ENCODE measurements around the gene TANC1.

The TANC1 gene

DNA sequence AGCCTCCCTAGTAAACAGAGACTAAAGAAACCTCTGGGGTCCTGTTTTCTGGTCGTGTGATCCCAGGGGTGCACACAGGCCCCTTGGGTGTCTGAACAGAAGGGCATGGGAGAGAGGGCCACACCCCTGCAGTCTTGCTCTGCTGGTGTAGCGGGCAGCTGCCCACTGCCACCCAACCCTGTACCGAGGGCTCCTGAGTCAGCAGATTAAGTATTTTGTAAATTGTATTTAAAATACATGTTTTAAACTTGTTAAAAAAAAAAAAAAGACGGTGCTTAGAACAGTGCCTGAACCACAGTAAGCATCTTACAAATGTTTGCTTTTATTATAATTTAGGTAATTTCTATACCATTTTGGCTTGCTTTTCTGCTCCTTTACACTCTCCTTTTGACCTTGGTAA is 113.7 kb downstream of the TANC1 start:
- Mint-ChIP-seq H3K4me3 (no peak overlapping the region), H3K9me3 (no peaks in the 10 kb centered on the region), H3K27ac (ENCODE audit: low read depth) (no peak overlapping the region), H3K36me3 (ENCODE audit: insufficient read depth) (no peaks in the 10 kb centered on the region), H3K27me3 (peaks cover 20% of the 10 kb centered on the region), H3K4me1 (no peaks in the 10 kb centered on the region)
- DNase-seq (ENCODE audit: low spot score in 2 of 2), result no peak
- ATAC-seq (replicated peaks; ENCODE audit: extremely low read depth, poor library complexity, severe bottlenecking), result no peak

DNA sequence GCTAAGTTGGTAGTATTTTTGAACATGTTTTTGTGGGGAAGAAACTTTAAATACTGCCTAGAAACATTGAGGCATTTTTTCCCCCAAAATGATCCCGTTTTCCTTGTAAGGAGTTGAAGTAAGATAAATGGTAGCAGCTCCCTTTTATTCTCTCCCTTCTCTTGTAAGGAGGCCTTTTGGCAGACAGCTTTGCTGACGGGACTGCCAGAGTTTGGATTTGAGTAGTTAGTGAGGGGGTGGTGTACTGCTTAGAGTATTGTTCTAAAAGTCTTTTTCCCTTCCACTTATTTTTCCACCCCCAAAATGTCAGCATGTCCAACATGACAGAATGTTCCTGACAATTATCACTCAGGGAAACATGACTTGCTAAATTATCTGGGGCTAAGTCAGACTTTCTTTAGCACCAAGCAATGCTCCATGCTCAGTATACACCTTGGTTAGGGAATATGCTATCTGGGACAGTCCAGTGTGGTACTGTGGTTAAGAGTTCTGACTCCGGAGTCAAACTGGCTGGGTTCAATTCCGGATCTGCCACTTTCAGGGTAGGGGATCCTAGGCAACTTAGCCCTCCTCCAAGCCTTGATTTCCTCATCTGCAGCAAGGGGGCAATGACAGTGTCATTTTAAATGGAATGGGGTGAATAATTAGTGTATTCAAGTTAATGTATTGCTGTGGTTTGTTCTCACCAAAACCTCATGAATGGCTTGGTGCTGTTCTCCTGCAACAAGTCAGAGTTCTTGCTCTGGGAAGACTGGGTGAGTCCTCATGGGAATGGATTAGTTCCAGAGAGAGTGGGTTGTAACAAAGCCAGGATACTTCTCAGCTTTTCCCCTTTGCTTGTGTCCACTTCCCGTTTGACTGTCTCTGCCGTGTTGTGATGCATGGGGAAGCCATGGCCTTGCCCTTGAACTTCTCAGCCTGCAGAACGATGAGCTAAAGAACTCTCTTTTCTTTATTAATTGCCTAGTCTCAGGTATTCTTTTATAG is 116.2 kb downstream of the TANC1 start:
- Mint-ChIP-seq H3K4me3 (no peak overlapping the region), H3K27me3 (peaks cover 20% of the 10 kb centered on the region), H3K9me3 (no peaks in the 10 kb centered on the region), H3K27ac (ENCODE audit: low read depth) (no peak overlapping the region), H3K4me1 (no peaks in the 10 kb centered on the region), H3K36me3 (ENCODE audit: insufficient read depth) (no peaks in the 10 kb centered on the region)
- DNase-seq (ENCODE audit: low spot score in 2 of 2) (no peak), ATAC-seq (replicated peaks; ENCODE audit: extremely low read depth, poor library complexity, severe bottlenecking) (no peak)

DNA sequence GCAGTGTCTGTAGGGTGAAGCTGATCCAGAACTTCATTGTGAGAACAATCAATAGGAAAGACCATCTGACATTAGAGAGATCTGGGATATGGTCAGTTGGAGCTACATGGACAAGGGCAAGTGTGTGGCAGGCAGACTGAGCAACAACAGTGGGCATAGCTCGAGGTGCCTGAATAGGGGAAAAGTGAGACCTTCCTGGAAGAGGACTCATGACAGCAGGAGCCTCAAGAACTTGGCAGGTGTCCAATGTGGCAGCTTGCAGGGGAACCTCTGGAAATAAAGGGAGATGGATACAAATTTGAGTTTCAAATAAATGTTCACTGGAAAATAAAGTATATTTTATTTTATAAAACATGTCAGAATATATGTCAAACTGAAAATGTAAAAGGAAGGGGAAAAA is 117.9 kb downstream of the TANC1 start:
- Mint-ChIP-seq H3K9me3 (no peaks in the 10 kb centered on the region), H3K4me1 (no peaks in the 10 kb centered on the region), H3K36me3 (ENCODE audit: insufficient read depth) (no peaks in the 10 kb centered on the region), H3K4me3 (no peak overlapping the region), H3K27me3 (peaks cover 7% of the 10 kb centered on the region), H3K27ac (ENCODE audit: low read depth) (no peak overlapping the region)
- DNase-seq (ENCODE audit: low spot score in 2 of 2) (no peak), ATAC-seq (replicated peaks; ENCODE audit: extremely low read depth, poor library complexity, severe bottlenecking) (no peak)

DNA sequence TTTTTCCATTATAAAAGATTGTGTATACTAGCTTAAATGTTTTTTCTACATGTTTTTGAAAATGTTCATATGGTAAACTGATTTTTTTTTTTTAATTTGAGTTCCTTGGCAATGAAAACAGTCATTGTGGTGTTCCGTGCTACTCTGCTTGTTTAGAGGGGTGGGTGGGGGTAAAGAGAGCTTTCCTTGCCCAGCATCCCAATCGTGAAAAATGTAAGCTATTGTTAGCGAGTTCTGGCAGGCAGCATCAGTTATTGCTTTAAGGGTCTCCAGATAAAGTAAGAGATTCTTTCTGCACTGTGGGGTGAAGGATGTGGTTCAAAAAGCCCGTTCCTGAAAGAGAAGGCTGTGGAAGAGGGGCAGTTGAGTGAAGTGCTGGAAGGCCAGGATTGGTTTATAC is 118.4 kb downstream of the TANC1 start:
- Mint-ChIP-seq H3K27me3 (peaks cover 2% of the 10 kb centered on the region), H3K36me3 (ENCODE audit: insufficient read depth) (no peaks in the 10 kb centered on the region), H3K4me3 (no peak overlapping the region), H3K27ac (ENCODE audit: low read depth) (no peak overlapping the region), H3K4me1 (peaks cover 3% of the 10 kb centered on the region), H3K9me3 (no peaks in the 10 kb centered on the region)
- ATAC-seq (replicated peaks; ENCODE audit: extremely low read depth, poor library complexity, severe bottlenecking), result no peak
- DNase-seq (ENCODE audit: low spot score in 2 of 2), result no peak

DNA sequence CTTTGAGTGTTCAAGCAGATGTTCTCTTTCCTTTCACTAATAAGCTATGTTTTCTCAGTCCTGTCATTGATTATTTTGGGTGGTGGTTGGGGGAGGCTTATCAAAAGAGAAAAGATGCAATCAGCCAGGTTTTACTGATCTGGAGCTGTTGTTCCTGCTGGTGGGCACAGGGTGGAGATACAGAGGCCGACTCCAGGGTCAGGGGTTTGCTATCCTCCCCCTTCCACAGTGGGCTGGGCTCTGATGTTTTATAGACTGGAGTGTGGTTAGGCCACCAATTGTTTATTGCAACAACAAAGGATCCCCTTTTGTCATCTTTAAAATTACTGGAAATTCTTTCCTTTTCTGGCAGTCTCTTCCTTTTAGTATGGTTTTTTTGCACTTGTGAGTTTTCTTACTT is 120.5 kb downstream of the TANC1 start:
- Mint-ChIP-seq H3K27me3 (no peaks in the 10 kb centered on the region), H3K4me3 (no peak overlapping the region), H3K27ac (ENCODE audit: low read depth) (no peak overlapping the region), H3K9me3 (no peaks in the 10 kb centered on the region), H3K36me3 (ENCODE audit: insufficient read depth) (no peaks in the 10 kb centered on the region), H3K4me1 (peaks cover 10% of the 10 kb centered on the region)
- ATAC-seq (replicated peaks; ENCODE audit: extremely low read depth, poor library complexity, severe bottlenecking) (no peak), DNase-seq (ENCODE audit: low spot score in 2 of 2) (no peak)

DNA sequence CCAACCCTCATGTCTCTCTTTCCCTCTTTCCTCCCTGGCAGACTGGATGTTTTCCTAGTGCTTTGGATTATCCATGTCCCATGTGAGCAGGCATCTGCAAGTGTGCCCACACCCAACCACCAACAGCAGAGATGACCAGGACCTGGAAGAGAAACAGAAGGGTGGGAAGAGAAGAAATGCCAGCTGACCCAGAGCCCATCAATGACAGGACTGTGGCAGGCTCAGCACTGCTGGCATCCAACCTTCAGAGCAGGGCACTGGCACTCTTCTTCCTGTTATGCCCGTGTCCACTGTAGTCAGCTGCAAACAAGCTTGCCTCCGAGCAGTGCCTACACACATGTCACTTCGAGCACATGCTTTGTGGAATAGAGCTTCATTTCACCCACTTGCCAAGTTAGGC is 121.1 kb downstream of the TANC1 start:
- H3K36me3 Mint-ChIP-seq (ENCODE audit: insufficient read depth), result no peaks in the 10 kb centered on the region
- H3K9me3 Mint-ChIP-seq, result no peaks in the 10 kb centered on the region
- DNase-seq (ENCODE audit: low spot score in 2 of 2), result no peak
- peaks cover 10% of the 10 kb centered on the region for H3K4me1 Mint-ChIP-seq
- no peaks in the 10 kb centered on the region for H3K27me3 Mint-ChIP-seq
- H3K27ac Mint-ChIP-seq (ENCODE audit: low read depth), result no peak overlapping the region
- no peak overlapping the region for H3K4me3 Mint-ChIP-seq
- ATAC-seq (replicated peaks; ENCODE audit: extremely low read depth, poor library complexity, severe bottlenecking), result no peak

DNA sequence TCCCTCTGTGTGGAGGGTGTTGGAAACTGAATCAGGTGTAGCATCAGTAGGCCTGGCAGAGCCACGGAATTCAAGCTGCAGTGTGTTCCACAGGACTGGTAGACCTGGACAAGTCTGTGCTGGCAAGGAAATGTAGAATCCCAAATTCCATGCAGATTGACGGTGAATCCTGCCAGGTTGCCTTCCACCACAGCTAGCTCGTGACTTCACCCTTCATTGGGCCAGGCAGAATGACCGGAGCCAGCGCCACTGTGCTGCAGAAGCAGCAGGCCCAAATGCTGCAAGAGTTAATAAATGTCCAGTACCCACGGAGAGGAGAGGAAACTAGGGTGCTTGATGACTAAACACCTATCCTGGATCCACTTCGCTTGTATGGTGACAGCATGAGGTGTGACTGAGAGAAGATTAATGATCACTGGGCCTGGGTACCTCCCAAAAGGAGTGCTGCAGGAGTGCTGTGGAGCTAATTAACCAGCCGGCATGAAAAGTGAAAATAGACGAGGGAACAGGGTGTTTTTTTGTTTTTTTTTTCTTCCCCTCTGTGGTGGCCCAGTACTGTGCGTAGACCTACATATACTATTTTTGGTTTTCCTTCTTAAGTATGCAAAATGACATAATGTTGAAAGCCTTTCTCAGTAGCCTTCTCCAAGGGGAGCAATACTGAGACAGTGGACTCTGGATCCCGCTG is 122.2 kb downstream of the TANC1 start:
- no peaks in the 10 kb centered on the region for H3K27me3 Mint-ChIP-seq
- peaks cover 10% of the 10 kb centered on the region for H3K4me1 Mint-ChIP-seq
- DNase-seq (ENCODE audit: low spot score in 2 of 2) (no peak), ATAC-seq (replicated peaks; ENCODE audit: extremely low read depth, poor library complexity, severe bottlenecking) (no peak)
- no peak overlapping the region for H3K27ac Mint-ChIP-seq (ENCODE audit: low read depth)
- no peak overlapping the region for H3K4me3 Mint-ChIP-seq
- H3K36me3 Mint-ChIP-seq (ENCODE audit: insufficient read depth), result no peaks in the 10 kb centered on the region
- H3K9me3 Mint-ChIP-seq, result no peaks in the 10 kb centered on the region

DNA sequence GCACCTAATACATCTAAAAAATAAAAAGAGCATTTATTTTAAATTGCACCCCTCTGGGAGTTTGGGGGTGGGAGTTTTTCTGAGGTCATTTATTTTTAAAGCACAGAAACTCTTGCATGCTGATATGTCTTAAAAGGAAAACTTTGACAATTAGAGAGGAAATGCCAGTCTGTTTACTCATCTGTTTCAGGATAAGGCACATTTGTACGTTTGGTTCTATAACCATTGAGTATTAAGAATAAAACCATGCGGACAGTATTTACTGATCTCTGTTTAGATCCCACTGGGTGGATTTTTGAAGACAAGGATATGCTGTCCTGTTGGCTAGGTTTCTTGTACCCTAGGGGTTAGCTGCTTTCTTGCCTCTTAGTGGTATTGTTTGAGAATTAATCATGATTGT is 122.9 kb downstream of the TANC1 start:
- Mint-ChIP-seq H3K4me1 (peaks cover 10% of the 10 kb centered on the region), H3K4me3 (no peak overlapping the region), H3K27me3 (no peaks in the 10 kb centered on the region), H3K9me3 (peaks cover 2% of the 10 kb centered on the region), H3K36me3 (ENCODE audit: insufficient read depth) (no peaks in the 10 kb centered on the region), H3K27ac (ENCODE audit: low read depth) (no peak overlapping the region)
- ATAC-seq (replicated peaks; ENCODE audit: extremely low read depth, poor library complexity, severe bottlenecking) (no peak), DNase-seq (ENCODE audit: low spot score in 2 of 2) (no peak)

DNA sequence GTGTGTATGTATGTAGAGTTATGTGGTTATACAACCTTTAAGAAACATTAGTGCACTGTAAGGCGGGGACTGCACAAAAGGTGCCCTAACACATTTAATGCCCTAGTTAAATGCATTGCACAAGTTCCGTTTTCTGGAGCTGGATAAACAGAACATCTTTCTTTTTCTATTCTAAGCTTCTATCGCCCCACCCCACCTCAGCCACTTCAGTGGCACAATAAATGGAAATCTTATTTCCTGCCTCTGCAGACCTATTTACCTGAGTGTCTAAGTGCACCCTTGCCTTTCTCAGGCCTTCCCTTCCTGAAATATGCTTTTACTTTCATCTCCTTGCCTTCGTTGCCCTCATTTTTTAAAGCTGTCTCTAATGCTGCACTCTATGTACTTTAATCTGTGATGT is 123.5 kb downstream of the TANC1 start:
- ATAC-seq (replicated peaks; ENCODE audit: extremely low read depth, poor library complexity, severe bottlenecking), result peak; percentile 24
- peaks cover 10% of the 10 kb centered on the region for H3K4me1 Mint-ChIP-seq

DNA sequence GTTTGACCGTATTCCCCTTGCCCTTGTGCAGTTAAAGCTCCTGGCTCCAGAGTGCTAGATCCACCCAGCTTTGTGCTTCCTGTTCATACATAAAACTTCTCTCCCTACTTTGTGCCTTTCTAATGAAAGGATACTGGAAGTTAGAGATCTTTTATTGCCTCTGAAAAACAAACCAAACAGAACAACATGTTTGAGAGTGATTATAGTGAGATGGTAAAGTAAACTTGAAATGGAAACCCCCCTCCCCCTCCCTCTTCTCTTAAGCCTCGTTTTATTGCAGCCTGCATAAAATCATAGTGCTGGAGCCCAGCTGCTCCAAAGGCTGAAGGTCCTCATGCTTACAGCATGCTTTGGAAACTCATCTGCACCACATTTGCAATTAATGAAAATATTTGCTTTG is 125.1 kb downstream of the TANC1 start:
- Mint-ChIP-seq H3K4me3 (no peak overlapping the region), H3K36me3 (ENCODE audit: insufficient read depth) (no peaks in the 10 kb centered on the region), H3K9me3 (peaks cover 9% of the 10 kb centered on the region), H3K27me3 (no peaks in the 10 kb centered on the region), H3K4me1 (peaks cover 10% of the 10 kb centered on the region), H3K27ac (ENCODE audit: low read depth) (no peak overlapping the region)
- DNase-seq (ENCODE audit: low spot score in 2 of 2) (no peak), ATAC-seq (replicated peaks; ENCODE audit: extremely low read depth, poor library complexity, severe bottlenecking) (no peak)

More for the DNA sequence above, 123.5 kb downstream of the TANC1 start:
- Mint-ChIP-seq H3K27me3 (no peaks in the 10 kb centered on the region), H3K36me3 (ENCODE audit: insufficient read depth) (no peaks in the 10 kb centered on the region), H3K9me3 (peaks cover 8% of the 10 kb centered on the region), H3K4me3 (no peak overlapping the region), H3K27ac (ENCODE audit: low read depth) (no peak overlapping the region)
- DNase-seq (ENCODE audit: low spot score in 2 of 2), result no peak

DNA sequence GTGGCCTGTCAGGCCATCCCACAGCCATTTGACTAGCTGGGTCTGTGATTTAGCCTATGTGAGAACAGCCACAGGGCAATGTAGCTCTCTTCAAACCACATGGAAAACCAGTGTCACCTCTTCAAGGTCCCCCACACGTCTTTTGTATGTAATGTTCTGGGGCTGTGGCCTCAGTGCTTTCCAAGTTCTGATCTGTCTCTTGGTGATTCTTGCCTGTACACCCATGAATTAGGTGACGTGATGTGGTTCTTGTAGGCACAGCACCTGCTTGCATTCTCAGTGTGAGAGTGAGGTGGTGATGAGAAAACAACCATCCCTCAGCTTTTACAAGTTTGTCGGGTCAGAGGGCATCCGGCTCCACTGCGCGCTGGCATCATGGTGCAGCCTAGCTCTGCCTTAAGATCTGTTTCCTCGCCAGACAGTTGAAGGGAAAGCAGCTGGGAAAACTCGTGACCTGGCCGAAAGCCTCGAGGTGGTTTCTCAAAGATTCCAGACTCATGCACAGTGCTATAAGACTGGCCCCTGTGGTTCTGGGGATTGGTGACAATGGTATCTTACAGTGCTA is 125.8 kb downstream of the TANC1 start:
- peaks cover 9% of the 10 kb centered on the region for H3K9me3 Mint-ChIP-seq
- no peak for ATAC-seq (replicated peaks; ENCODE audit: extremely low read depth, poor library complexity, severe bottlenecking)

DNA sequence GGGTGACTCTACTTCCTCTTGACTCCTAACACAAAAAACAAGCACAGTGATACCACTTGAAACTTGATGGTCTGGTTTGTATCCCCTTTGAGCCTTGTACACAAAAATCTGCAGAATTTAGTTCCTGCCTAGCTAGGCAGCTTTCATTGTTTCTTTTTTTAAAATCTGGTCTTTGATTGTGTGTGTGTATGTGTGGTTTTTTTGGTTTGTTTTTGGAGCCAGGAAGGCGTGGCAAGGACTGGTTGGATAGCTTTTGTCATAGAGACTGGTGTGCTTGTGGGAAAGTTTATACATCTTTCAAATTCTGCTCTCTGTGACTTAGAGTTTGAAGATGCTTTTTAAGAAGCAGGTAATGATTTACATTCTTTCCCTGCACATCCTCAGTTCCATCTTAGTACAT is 127.4 kb downstream of the TANC1 start:
- Mint-ChIP-seq H3K4me3 (no peak overlapping the region), H3K36me3 (ENCODE audit: insufficient read depth) (no peaks in the 10 kb centered on the region), H3K27ac (ENCODE audit: low read depth) (no peak overlapping the region), H3K4me1 (peaks cover 10% of the 10 kb centered on the region), H3K27me3 (peaks cover 10% of the 10 kb centered on the region), H3K9me3 (peaks cover 9% of the 10 kb centered on the region)
- no peak for DNase-seq (ENCODE audit: low spot score in 2 of 2)
- ATAC-seq (replicated peaks; ENCODE audit: extremely low read depth, poor library complexity, severe bottlenecking), result no peak

More for the DNA sequence above, 125.8 kb downstream of the TANC1 start:
- Mint-ChIP-seq H3K27me3 (peaks cover under 1% of the 10 kb centered on the region), H3K4me3 (no peak overlapping the region), H3K27ac (ENCODE audit: low read depth) (no peak overlapping the region), H3K4me1 (peaks cover 10% of the 10 kb centered on the region), H3K36me3 (ENCODE audit: insufficient read depth) (no peaks in the 10 kb centered on the region)
- no peak for DNase-seq (ENCODE audit: low spot score in 2 of 2)
